HEK293 (cell line): ENCODE data around the gene LSG1.
A peak's percentile ranks its signal among the peaks of the same experiment; 100 is the strongest.

Source experiments
- CTCF ChIA-PET: fragments of 350-600 bp; formaldehyde crosslinking; extraction: SDS; loops from one replicate; lab custom pipeline; 2021; ENCODE audit warnings: antibody characterized with exemption; lab: Yijun Ruan, JAX
- POLR2A ChIA-PET: fragments of 300-600 bp; formaldehyde crosslinking; extraction: SDS; loops from one replicate; lab custom pipeline; 2020; ENCODE audit warnings: antibody characterized with exemption, inconsistent platforms; lab: Yijun Ruan, JAX
- H3K27ac ChIP-seq: fragments of 200-500 bp; sonication (Bioruptor generic); 2 replicates; pipeline ENCODE4 v1.5.1; 2014; ENCODE audit warnings: low read depth, low read length, control low read depth, inconsistent platforms; ENCODE audit errors: extremely low read depth
- H3K36me3 ChIP-seq, 2 experiments: fragments of 200-500 bp in 1 of 2; sonication (Bioruptor generic) in 1 of 2; 1 replicate in 1 of 2; 2 replicates in 1 of 2; pipeline ENCODE4 v1.5.1; 2014 to 2017; ENCODE audit warnings: inconsistent platforms in 2 of 2, low read length in 2 of 2; ENCODE audit not compliant: control insufficient read depth in 2 of 2, insufficient read depth in 1 of 2
- H3K4me1 ChIP-seq: fragments of 200-500 bp; sonication (Bioruptor generic); 2 replicates; pipeline ENCODE4 v1.5.1; 2014; ENCODE audit warnings: mild to moderate bottlenecking, low read length, inconsistent platforms; ENCODE audit not compliant: control insufficient read depth, insufficient read depth
- H3K4me3 ChIP-seq: 2 replicates; pipeline ENCODE4 v1.5.1; 2011; ENCODE audit warnings: low read depth, mild to moderate bottlenecking, control low read depth, low read length, moderate library complexity
- H3K9me3 ChIP-seq: fragments of 200-500 bp; sonication (Bioruptor generic); 2 replicates; pipeline ENCODE4 v1.5.1; 2014; ENCODE audit warnings: low read depth, low read length, inconsistent platforms; ENCODE audit not compliant: control insufficient read depth, insufficient read depth
- EGR2 ChIP-seq: fragments of 450-650 bp; formaldehyde crosslinking; IDR thresholded peaks from 2 replicates; pipeline ENCODE4 v1.5.1; 2016; ENCODE audit warnings: low read depth, missing biosample characterization, missing genetic modification characterization
- GLIS1 ChIP-seq: fragments of 450-650 bp; formaldehyde crosslinking; IDR thresholded peaks from 2 replicates; pipeline ENCODE4 v1.5.1; 2016; ENCODE audit warnings: missing biosample characterization, missing genetic modification characterization
- ZBTB17 ChIP-seq: fragments of 450-650 bp; formaldehyde crosslinking; IDR thresholded peaks from 2 replicates; pipeline ENCODE4 v1.5.1; 2016; ENCODE audit warnings: missing biosample characterization, missing genetic modification characterization
- ZFHX2 ChIP-seq: fragments of 450-650 bp; formaldehyde crosslinking; conservative IDR thresholded peaks from 2 replicates; pipeline ENCODE4 v1.5.1; 2016; ENCODE audit warnings: missing biosample characterization, missing genetic modification characterization
- ZFP41 ChIP-seq: fragments of 450-650 bp; formaldehyde crosslinking; IDR thresholded peaks from 2 replicates; pipeline ENCODE4 v1.5.1; 2016; ENCODE audit warnings: missing biosample characterization, missing genetic modification characterization, borderline replicate concordance
- ZNF223 ChIP-seq: fragments of 450-650 bp; formaldehyde crosslinking; IDR thresholded peaks from 2 replicates; pipeline ENCODE4 v1.5.1; 2016; ENCODE audit warnings: missing biosample characterization, missing genetic modification characterization
- ZNF600 ChIP-seq: fragments of 450-650 bp; formaldehyde crosslinking; IDR thresholded peaks from 2 replicates; pipeline ENCODE4 v1.5.1; 2016; ENCODE audit warnings: missing biosample characterization, missing genetic modification characterization
- ZNF76 ChIP-seq: fragments of 450-650 bp; formaldehyde crosslinking; IDR thresholded peaks from 2 replicates; pipeline ENCODE4; 2016; ENCODE audit warnings: low read depth, missing biosample characterization, missing genetic modification characterization, borderline replicate concordance
- ZNF792 ChIP-seq: fragments of 450-650 bp; formaldehyde crosslinking; IDR thresholded peaks from 2 replicates; pipeline ENCODE4 v1.5.1; 2016; ENCODE audit warnings: missing biosample characterization, missing genetic modification characterization
- TF ChIP-seq, protein P1 (sequence below): fragments of 450-650 bp; formaldehyde crosslinking; IDR thresholded peaks from 2 replicates; pipeline ENCODE4 v1.5.1; 2016; ENCODE audit warnings: missing biosample characterization, missing genetic modification characterization
- TF ChIP-seq, protein P2 (sequence below): fragments of 450-650 bp; formaldehyde crosslinking; IDR thresholded peaks from 2 replicates; pipeline ENCODE4 v1.5.1; 2016; ENCODE audit warnings: missing biosample characterization, missing genetic modification characterization
- TF ChIP-seq, protein P3 (sequence below): fragments of 450-650 bp; formaldehyde crosslinking; IDR thresholded peaks from 2 replicates; pipeline ENCODE4 v1.5.1; 2017; ENCODE audit warnings: missing biosample characterization, missing genetic modification characterization
- TF ChIP-seq, protein P4 (sequence below): fragments of 450-650 bp; formaldehyde crosslinking; IDR thresholded peaks from 2 replicates; pipeline ENCODE4 v1.5.1; 2016; ENCODE audit warnings: missing biosample characterization, missing genetic modification characterization, low read depth

Gene LSG1

DNA sequence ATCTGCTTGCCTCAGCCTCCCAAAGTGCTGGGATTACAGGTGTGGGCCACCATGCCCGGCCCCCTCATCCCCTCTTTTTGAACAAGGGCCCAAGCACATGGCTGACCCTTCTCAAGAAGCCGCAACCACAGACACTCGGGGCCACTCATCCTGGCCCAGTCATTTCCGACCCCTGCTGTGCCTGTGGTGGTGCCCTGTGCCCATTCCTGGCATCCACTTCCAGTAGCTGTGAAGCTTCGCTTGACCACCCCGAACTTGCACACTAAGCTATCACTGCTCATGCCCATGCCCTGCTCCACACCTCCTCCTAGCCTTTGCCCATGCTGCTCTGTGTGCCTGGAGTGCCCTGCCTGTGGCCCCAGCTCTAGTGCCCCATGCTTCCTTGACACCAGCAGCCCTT is 47.0 kb downstream of the LSG1 start:
- Histone ChIP-seq H3K27ac (no peak overlapping the region), H3K4me3 (no peak overlapping the region)
- POLR2A ChIA-PET: no interaction called here
- TF ChIP-seq, protein P1, sequence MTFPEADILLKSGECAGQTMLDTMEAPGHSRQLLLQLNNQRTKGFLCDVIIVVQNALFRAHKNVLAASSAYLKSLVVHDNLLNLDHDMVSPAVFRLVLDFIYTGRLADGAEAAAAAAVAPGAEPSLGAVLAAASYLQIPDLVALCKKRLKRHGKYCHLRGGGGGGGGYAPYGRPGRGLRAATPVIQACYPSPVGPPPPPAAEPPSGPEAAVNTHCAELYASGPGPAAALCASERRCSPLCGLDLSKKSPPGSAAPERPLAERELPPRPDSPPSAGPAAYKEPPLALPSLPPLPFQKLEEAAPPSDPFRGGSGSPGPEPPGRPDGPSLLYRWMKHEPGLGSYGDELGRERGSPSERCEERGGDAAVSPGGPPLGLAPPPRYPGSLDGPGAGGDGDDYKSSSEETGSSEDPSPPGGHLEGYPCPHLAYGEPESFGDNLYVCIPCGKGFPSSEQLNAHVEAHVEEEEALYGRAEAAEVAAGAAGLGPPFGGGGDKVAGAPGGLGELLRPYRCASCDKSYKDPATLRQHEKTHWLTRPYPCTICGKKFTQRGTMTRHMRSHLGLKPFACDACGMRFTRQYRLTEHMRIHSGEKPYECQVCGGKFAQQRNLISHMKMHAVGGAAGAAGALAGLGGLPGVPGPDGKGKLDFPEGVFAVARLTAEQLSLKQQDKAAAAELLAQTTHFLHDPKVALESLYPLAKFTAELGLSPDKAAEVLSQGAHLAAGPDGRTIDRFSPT: 0 out of 2 replicates have a peak, but pooled peaks have one; percentile 42
- no peak for TF ChIP-seq ZNF76
- TF ChIP-seq, all 188 proteins: peak for 1
- Histone ChIP-seq H3K4me1 (peaks cover 2% of the 10 kb centered on the region; the same call in 1 of the 2 replicates), H3K9me3 (no peaks in the 10 kb centered on the region), H3K36me3 (peaks cover 0 to 28% of the 10 kb centered on the region in 2 experiments; a peak in 2 of 3 replicates)
- CTCF ChIA-PET: no interaction called here

DNA sequence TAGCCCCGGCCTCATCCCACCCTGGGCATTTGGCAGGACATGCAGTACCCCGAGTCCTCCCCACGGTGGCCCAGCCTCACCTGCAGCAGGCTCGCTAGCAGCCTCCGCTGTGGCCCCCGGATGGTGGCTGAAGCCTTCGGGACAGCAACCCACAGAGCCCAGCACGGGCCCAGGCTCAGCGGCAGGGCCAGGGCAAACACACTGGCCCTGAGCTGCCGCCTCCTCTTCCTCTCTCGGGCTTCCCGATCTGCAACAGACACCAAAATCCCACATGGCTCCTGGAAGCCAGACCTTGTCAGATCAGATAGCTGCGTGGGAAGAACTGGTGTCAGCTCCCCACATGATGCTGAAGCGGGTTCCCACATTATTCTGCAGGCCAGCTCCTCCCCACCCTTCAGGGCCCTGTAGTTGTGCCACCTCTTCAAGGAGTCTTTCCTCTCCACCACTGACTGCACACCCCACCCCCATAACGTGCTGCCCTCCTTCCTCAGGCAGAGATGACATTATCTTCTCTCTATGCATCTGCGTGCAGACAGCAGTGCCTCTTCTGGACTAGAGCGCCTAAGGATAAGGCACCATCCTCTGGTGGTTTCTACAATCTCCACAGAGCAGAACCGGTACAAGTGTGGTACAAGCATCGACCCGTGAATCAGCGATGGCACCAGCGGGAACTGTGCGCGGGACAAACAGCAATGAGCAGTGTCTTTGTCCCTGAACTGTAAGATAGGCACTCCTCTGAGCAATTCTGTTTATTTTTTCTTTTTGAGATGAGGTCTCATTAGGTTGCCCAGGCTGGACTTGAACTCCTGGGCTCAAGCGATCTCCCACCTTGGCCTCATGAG is 48.3 kb downstream of the LSG1 start:
- H3K36me3 ChIP-seq: peaks cover 0 to 23% of the 10 kb centered on the region in 2 experiments; a peak in 2 of 3 replicates
- no peak overlapping the region for H3K4me3 ChIP-seq
- H3K9me3 ChIP-seq: no peaks in the 10 kb centered on the region
- POLR2A ChIA-PET: no interaction called here
- H3K4me1 ChIP-seq: peaks cover 2% of the 10 kb centered on the region; the same call in 1 of the 2 replicates
- peak; percentile 39; the same call in 1 of the 2 replicates for TF ChIP-seq ZBTB17 (tag by site-specific recombination)
- no peak for TF ChIP-seq ZNF792 (tag by site-specific recombination)
- TF ChIP-seq EGR2: peak; percentile 64; the same call in 1 of the 2 replicates
- TF ChIP-seq, protein P2, sequence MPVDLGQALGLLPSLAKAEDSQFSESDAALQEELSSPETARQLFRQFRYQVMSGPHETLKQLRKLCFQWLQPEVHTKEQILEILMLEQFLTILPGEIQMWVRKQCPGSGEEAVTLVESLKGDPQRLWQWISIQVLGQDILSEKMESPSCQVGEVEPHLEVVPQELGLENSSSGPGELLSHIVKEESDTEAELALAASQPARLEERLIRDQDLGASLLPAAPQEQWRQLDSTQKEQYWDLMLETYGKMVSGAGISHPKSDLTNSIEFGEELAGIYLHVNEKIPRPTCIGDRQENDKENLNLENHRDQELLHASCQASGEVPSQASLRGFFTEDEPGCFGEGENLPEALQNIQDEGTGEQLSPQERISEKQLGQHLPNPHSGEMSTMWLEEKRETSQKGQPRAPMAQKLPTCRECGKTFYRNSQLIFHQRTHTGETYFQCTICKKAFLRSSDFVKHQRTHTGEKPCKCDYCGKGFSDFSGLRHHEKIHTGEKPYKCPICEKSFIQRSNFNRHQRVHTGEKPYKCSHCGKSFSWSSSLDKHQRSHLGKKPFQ (tag by site-specific recombination): no peak
- TF ChIP-seq, protein P3, sequence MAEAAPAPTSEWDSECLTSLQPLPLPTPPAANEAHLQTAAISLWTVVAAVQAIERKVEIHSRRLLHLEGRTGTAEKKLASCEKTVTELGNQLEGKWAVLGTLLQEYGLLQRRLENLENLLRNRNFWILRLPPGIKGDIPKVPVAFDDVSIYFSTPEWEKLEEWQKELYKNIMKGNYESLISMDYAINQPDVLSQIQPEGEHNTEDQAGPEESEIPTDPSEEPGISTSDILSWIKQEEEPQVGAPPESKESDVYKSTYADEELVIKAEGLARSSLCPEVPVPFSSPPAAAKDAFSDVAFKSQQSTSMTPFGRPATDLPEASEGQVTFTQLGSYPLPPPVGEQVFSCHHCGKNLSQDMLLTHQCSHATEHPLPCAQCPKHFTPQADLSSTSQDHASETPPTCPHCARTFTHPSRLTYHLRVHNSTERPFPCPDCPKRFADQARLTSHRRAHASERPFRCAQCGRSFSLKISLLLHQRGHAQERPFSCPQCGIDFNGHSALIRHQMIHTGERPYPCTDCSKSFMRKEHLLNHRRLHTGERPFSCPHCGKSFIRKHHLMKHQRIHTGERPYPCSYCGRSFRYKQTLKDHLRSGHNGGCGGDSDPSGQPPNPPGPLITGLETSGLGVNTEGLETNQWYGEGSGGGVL (tag by site-specific recombination): no peak
- no peak for TF ChIP-seq ZNF223 (tag by site-specific recombination)
- peak; percentile 36 for TF ChIP-seq ZFHX2
- TF ChIP-seq ZFP41 (tag by site-specific recombination): no peak
- TF ChIP-seq ZNF600: peak; percentile 28; the same call in 1 of the 2 replicates
- CTCF ChIA-PET: no interaction called here
- H3K27ac ChIP-seq: no peak overlapping the region

DNA sequence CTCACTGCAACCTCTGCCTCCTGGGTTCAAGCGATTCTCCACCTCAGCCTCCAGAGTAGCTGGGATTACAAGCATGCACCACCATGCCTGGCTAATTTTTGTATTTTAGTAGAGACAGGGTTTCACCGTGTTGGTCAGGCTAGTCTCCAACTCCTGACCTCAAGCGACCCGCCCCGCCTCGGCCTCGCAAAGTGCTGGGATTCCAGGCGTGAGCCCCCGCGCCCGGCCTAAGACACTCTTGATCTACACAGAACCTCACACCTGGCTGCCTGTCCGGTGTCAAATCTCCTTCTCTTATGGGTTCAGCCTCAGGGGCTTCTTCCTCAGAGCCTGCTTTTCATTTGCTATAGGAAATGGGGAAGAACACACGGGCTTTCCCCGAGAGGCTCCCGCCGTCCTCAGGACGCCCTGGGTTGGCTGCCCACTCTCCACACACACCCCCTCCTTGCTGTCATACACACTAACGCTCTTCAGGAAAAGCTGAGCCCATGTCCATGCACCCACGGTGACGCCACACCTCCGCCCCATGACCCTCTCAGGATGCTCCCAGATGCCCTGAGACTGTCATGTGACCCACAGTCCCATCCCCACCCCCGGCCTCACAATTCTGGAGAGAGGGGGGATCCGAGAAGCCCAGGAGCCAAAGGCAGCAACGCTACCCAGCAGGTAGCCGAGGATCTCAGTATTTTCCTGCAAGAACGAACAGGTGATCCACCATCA is 49.2 kb downstream of the LSG1 start:
- Histone ChIP-seq H3K36me3 (peaks cover 0 to 18% of the 10 kb centered on the region in 2 experiments; a peak in 2 of 3 replicates), H3K4me3 (no peak overlapping the region), H3K27ac (no peak overlapping the region), H3K9me3 (no peaks in the 10 kb centered on the region), H3K4me1 (peaks cover 2% of the 10 kb centered on the region; the same call in 1 of the 2 replicates)
- TF ChIP-seq EGR2: peak; percentile 40; the same call in 1 of the 2 replicates
- no peak for TF ChIP-seq GLIS1 (tag by site-specific recombination)
- TF ChIP-seq ZFHX2: peak; percentile 36
- TF ChIP-seq, protein P4, sequence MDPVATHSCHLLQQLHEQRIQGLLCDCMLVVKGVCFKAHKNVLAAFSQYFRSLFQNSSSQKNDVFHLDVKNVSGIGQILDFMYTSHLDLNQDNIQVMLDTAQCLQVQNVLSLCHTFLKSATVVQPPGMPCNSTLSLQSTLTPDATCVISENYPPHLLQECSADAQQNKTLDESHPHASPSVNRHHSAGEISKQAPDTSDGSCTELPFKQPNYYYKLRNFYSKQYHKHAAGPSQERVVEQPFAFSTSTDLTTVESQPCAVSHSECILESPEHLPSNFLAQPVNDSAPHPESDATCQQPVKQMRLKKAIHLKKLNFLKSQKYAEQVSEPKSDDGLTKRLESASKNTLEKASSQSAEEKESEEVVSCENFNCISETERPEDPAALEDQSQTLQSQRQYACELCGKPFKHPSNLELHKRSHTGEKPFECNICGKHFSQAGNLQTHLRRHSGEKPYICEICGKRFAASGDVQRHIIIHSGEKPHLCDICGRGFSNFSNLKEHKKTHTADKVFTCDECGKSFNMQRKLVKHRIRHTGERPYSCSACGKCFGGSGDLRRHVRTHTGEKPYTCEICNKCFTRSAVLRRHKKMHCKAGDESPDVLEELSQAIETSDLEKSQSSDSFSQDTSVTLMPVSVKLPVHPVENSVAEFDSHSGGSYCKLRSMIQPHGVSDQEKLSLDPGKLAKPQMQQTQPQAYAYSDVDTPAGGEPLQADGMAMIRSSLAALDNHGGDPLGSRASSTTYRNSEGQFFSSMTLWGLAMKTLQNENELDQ (tag by site-specific recombination): no peak
- ChIA-PET POLR2A (no interaction called here), CTCF (no interaction called here)
